LNCAP (cell line): ENCODE results near the gene TENM4.

Experiments used
- CTCF ChIP-seq: fragments of 450-650 bp; IDR thresholded peaks from 2 replicates; pipeline ENCODE4 v1.5.1; 2017; ENCODE audit warnings: mild to moderate bottlenecking

The TENM4 gene

GRCh38 chr11:79156031-79156430, 284.8 kb downstream of the TENM4 start:
- no peak for TF ChIP-seq CTCF

DNA sequence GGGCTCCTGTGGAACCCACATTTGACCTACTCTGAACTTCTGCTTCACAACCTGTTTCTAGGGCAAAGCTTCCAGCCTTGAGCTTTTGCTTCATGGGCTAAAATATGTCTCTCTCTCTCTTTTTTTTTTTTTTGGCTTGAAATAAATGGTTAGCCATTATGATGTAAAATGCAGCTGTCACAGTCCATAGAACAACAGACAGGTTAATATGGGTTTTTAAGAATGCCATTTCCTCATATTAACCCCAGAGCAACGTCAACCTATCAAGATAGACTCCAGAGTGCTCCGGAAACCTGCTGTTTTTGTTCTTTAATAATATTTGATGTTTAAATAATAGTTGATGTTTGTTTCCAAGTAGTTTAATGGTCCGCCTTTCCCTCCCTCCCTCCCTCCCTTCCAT, 285.6 kb downstream of the TENM4 start:
- no peak for TF ChIP-seq CTCF

DNA sequence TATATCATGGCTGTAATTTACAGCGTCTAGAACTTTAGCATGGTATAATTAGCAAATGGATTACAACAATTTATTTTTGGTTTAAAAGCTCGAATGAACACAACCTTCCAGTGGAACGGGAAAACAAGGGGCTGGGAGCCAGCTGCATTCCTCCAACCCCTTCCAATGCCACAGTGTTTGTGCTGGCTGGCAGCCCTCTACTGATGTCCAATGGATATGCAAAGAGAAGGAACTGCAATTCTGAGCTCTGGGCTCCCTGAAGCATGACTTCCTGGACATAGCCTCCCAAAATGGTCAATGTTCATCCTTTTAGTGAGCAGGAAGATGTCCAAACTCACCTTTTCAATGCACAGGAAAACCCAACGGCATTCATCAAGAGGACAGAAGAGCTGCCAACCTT, 288.3 kb downstream of the TENM4 start:
- TF ChIP-seq CTCF = no peak

GRCh38 chr11:79151396-79151795, 289.4 kb downstream of the TENM4 start:
- TF ChIP-seq CTCF = no peak

- no peak for TF ChIP-seq CTCF
Measured at GRCh38 chr11:79150966-79151365, 289.9 kb downstream of the TENM4 start.

DNA sequence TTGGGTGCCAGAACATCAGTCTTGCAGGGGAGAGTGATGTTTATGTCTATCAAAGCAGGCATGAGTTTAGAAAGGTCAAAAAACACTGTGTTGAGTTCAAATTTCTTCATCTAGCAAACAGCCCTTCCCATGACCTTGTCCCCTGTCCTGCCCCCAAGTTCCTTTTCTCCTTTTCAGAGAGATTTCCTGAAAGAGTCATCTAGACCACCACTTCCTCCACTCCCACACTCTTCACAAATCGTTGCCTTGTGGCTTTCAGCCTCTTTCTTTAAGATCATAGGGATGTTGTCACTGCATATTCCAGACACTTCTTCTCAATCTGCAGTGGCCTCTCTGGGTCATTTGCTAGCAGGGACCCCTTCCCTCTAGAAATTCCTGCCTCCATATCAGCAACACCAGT, 290.5 kb downstream of the TENM4 start:
- TF ChIP-seq CTCF = no peak

- TF ChIP-seq CTCF = no peak
Measured at GRCh38 chr11:79147731-79148130, 293.1 kb downstream of the TENM4 start.

DNA sequence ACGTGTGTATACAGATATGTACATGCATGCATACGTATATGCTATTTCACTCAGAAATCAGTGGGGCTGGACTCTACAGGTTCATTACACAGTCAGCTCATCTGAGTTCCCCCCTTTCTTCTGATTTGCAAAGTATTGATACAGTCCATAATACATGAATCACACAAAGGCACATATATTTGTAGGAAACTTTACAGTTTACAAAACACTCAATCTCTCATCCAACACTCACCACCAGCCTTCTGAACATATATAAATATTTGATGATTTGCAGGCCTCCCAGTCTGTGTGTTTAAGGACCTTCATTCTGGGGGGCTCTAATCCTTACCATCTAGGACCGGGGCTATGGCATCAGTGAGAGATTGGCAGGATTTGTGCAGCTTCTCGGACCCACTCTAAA, 293.8 kb downstream of the TENM4 start:
- no peak for TF ChIP-seq CTCF
